HCT116 (cell line): ENCODE measurements around the gene CXXC5. TPM values are rescaled to one million over a fixed set of nuclear protein-coding genes. Genes with fewer than 3 reads are reported as not detected.

Experiments
- ATAC-seq: fragments of 200-7000 bp; cut with Tn5 transposase; 2 replicates; pipeline ENCODE4 v1.9.1; 2020; ENCODE audit warnings: mild to moderate bottlenecking, moderate library complexity
- BruUV-seq: library from RNA; stranded (reverse); fragments of 400-500 nt; replicated peaks from 2 replicates; lab custom pipeline; 2021; lab: Mats Ljungman, UMichigan
- CTCF ChIA-PET: fragments of 300-600 bp; sonication (Branson Sonifier 250); formaldehyde crosslinking; loops from one replicate; lab custom pipeline; 2021; ENCODE audit warnings: antibody characterized with exemption; lab: Charles Lee
- POLR2A ChIA-PET: fragments of 300-600, 350-600 bp; sonication (Branson Sonifier 250); formaldehyde crosslinking; loops from one replicate; lab custom pipeline; 2021; ENCODE audit warnings: antibody characterized with exemption; lab: Charles Lee
- RAD21 ChIA-PET, 2 experiments: fragments of 300-600 bp; sonication (Branson Sonifier 250); formaldehyde crosslinking; loops; one replicate each; lab custom pipeline; 2023; ENCODE audit warnings: low total read pairs in 2 of 2; ENCODE audit not compliant: uncharacterized antibody in 2 of 2, unreplicated experiment in 2 of 2, low non-redundant PET in 1 of 2; lab: Charles Lee
- DNase-seq: peaks from one replicate; pipeline ENCODE4 v3.0.0-alpha.2; 2010; ENCODE audit warnings: low read depth, low spot score
- H2AFZ ChIP-seq: fragments of 200-600 bp; shearing (Covaris generic), sonication (generic); 2 replicates; pipeline ENCODE4 v1.6.1; 2017; ENCODE audit warnings: low read depth, mixed run types, mixed read lengths, antibody characterized with exemption, low read length; ENCODE audit not compliant: poor library complexity, severe bottlenecking
- H3K27ac ChIP-seq: 2 replicates; pipeline ENCODE4 v1.5.1; 2012; ENCODE audit warnings: low read depth, low read length
- H3K27me3 ChIP-seq: fragments of 200-600 bp; sonication (generic); 2 replicates; pipeline ENCODE4 v1.6.1; 2016; ENCODE audit warnings: mixed run types, low read length, mixed read lengths; ENCODE audit not compliant: insufficient read depth
- H3K36me3 ChIP-seq, 2 experiments: fragments of 200-500 bp in 1 of 2; fragments of 200-600 bp in 1 of 2; sonication (Bioruptor generic) in 1 of 2; sonication (generic) in 1 of 2; 2 replicates each; pipeline versions ENCODE4 v1.5.1 to v1.6.1; 2014 to 2016; ENCODE audit warnings: low read length in 2 of 2, inconsistent platforms in 1 of 2, mixed read lengths in 1 of 2, mixed run types in 1 of 2; ENCODE audit not compliant: insufficient read depth in 2 of 2, control insufficient read depth in 1 of 2
- H3K4me1 ChIP-seq, 2 experiments: fragments of 200-600 bp in 1 of 2; sonication (generic) in 1 of 2; 2 replicates each; pipeline versions ENCODE4 v1.5.1 to v1.6.1; 2012 to 2017; ENCODE audit warnings: low read length in 2 of 2, inconsistent platforms in 1 of 2, mild to moderate bottlenecking in 1 of 2, mixed read lengths in 1 of 2, mixed run types in 1 of 2, moderate library complexity in 1 of 2; ENCODE audit not compliant: insufficient read depth in 2 of 2, control insufficient read depth in 1 of 2
- H3K4me2 ChIP-seq: fragments of 200-600 bp; sonication (generic); 2 replicates; pipeline ENCODE4 v1.6.1; 2017; ENCODE audit warnings: mixed run types, low read length, mixed read lengths
- H3K4me3 ChIP-seq, 2 experiments: fragments of 200-600 bp in 1 of 2; sonication (generic) in 1 of 2; replicated peaks in 1 of 2; 2 replicates each; pipeline ENCODE4 v1.5.1; 2011 to 2016; ENCODE audit warnings: low read length in 2 of 2, control low read depth in 1 of 2, low read depth in 1 of 2, mild to moderate bottlenecking in 1 of 2, mixed read lengths in 1 of 2, mixed run types in 1 of 2
- H3K79me2 ChIP-seq: fragments of 200-600 bp; sonication (generic); 2 replicates; pipeline ENCODE4 v1.6.1; 2017; ENCODE audit warnings: mild to moderate bottlenecking, mixed run types, low read length, moderate library complexity, mixed read lengths; ENCODE audit not compliant: insufficient read depth
- H3K9ac ChIP-seq: fragments of 200-600 bp; sonication (generic); 2 replicates; pipeline ENCODE4 v1.6.1; 2016; ENCODE audit warnings: low read length, mixed read lengths
- H3K9me2 ChIP-seq: fragments of 200-600 bp; sonication (generic), shearing (Covaris generic); 2 replicates; pipeline ENCODE4 v1.6.1; 2017; ENCODE audit warnings: mixed run types, mild to moderate bottlenecking, moderate library complexity; ENCODE audit not compliant: insufficient read depth
- H3K9me3 ChIP-seq, 2 experiments: fragments of 200-500 bp in 1 of 2; fragments of 200-600 bp in 1 of 2; sonication (Bioruptor generic) in 1 of 2; sonication (generic) in 1 of 2; 2 replicates each; pipeline ENCODE4 v1.6.1; 2014 to 2017; ENCODE audit warnings: low read length in 2 of 2, mixed read lengths in 2 of 2, inconsistent platforms in 1 of 2, low read depth in 1 of 2, mild to moderate bottlenecking in 1 of 2, mixed run types in 1 of 2, moderate library complexity in 1 of 2; ENCODE audit not compliant: control insufficient read depth in 1 of 2, insufficient read depth in 1 of 2
- H4K20me1 ChIP-seq: fragments of 200-600 bp; sonication (generic), shearing (Covaris generic); 2 replicates; pipeline ENCODE4 v1.6.1; 2017; ENCODE audit warnings: mixed run types, mild to moderate bottlenecking, moderate library complexity; ENCODE audit not compliant: insufficient read depth
- ELF1 ChIP-seq: IDR thresholded peaks from 2 replicates; pipeline ENCODE4 v1.6.1; 2012; ENCODE audit warnings: low read depth, borderline replicate concordance
- EZH2phosphoT487 ChIP-seq: fragments of 200-600 bp; IDR thresholded peaks from 2 replicates; pipeline ENCODE4 v1.6.1; 2018; ENCODE audit warnings: antibody characterized with exemption, borderline replicate concordance
- FOSL1 ChIP-seq: IDR thresholded peaks from 2 replicates; pipeline ENCODE4 v1.6.1; 2012; ENCODE audit warnings: low read depth
- POLR2A ChIP-seq: IDR thresholded peaks from 2 replicates; pipeline ENCODE4 v1.7.0; 2011; ENCODE audit warnings: borderline replicate concordance; ENCODE audit not compliant: insufficient read depth, insufficient read length; ENCODE audit errors: extremely low read depth
- RAD21 ChIP-seq: IDR thresholded peaks from 2 replicates; pipeline ENCODE4 v1.6.1; 2012; ENCODE audit warnings: low read depth, mild to moderate bottlenecking
- SP1 ChIP-seq: IDR thresholded peaks from 2 replicates; pipeline ENCODE4 v1.6.1; 2012; ENCODE audit warnings: low read depth
- SRF ChIP-seq: IDR thresholded peaks from 2 replicates; pipeline ENCODE4 v1.6.1; 2012; ENCODE audit warnings: low read depth
- intact Hi-C: fragments of 100-400 bp; cut with micrococcal nuclease; formaldehyde crosslinking; loops from 2 replicates; pipeline ENCODE4 v1.10.0; 2022
- total RNA-seq: library from RNA; stranded (reverse); gene quantifications from one replicate; pipeline ENCODE4 v1.2.1, GENCODE V29; 2021; ENCODE audit not compliant: unreplicated experiment

Gene CXXC5
- total RNA-seq, 1 experiment from 2014 or later = 43.1 TPM

- TF ChIP-seq ELF1 (no peak), FOSL1 (no peak), POLR2A (no peak), SP1 (no peak)
Observed at GRCh38 chr5:139692679-139693308, 44.6 kb downstream of the CXXC5 start (continued).

DNA sequence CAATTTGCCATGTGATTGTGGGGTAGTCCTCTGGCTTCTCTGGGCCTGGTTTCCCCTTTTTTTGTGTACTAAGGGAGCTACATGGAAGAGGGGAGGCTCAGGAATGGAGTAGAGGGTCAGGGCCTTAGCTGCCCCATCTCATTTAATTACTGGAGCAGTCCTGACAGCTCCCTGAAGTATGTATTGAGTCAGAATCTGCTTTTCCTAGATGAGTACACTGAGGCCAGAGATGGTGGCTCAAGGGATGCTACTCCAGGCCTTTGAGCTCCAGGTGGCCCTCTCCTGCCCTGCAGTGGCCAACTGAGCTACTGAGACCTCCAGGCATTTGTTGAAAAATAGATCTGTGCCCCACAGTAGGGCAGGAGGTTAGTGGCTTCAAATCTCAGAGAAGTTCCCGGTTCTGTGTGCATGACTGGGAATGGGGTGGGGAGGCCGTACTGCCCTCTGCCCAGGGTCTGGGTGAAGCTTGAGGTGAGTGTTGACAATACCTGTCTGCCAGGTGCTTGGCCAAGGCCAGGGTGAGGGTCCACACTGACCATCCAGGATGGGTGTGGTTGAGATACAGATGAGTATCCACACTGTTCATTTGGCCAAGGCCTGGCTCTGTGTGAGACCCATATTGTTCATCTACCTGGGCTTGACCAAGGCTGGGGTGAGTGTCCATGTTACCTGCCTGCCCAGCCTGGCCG is 45.7 kb downstream of the CXXC5 start:
- DNase-seq = no peak
- no peak overlapping the region for H3K9ac ChIP-seq
- ATAC-seq = no peak
- H3K4me1 ChIP-seq = peaks cover 13 to 34% of the 10 kb centered on the region in 2 experiments; a peak in 3 of 4 replicates
- no peaks in the 10 kb centered on the region for H3K79me2 ChIP-seq
- ChIA-PET CTCF (interaction anchor here (2.1 to 5.7 kb wide), 2 partner anchors 60 to 72 kb away, joined by 5 to 81 read pairs; no protein-coding TSS in a partner anchor), RAD21 (no interaction called here), POLR2A (no interaction called here)
- intact Hi-C loops = no loop called here
- no peaks in the 10 kb centered on the region for H3K27me3 ChIP-seq
- no peak for TF ChIP-seq POLR2A
- TF ChIP-seq SRF = no peak
- no peak for TF ChIP-seq RAD21
- TF ChIP-seq EZH2phosphoT487 = no peak
- no peak for TF ChIP-seq FOSL1
- H3K4me3 ChIP-seq = no peak overlapping the region
- H3K4me2 ChIP-seq = no peak overlapping the region
- no peak overlapping the region for H2AFZ ChIP-seq
- H3K27ac ChIP-seq = no peak overlapping the region
- H3K9me2 ChIP-seq = no peaks in the 10 kb centered on the region
- H4K20me1 ChIP-seq = no peaks in the 10 kb centered on the region
- no peaks in the 10 kb centered on the region for H3K36me3 ChIP-seq
- no TSS peak for BruUV-seq
- H3K9me3 ChIP-seq = no peaks in the 10 kb centered on the region
